MCF 10A (cell line): ENCODE data around the gene ZBTB45. TPM values are rescaled to one million over a fixed set of nuclear protein-coding genes. Genes with fewer than 3 reads are reported as not detected.

Source experiments
- BruUV-seq: library from RNA; stranded (reverse); fragments of 400-500 nt; replicated peaks from 2 replicates; lab custom pipeline; 2021; lab: Mats Ljungman, UMichigan
- CTCF ChIA-PET: fragments of 300-600 bp; sonication (Branson Sonifier 250); formaldehyde crosslinking; extraction: SDS; loops from one replicate; lab custom pipeline; 2021; ENCODE audit warnings: antibody characterized with exemption, inconsistent platforms; lab: Yijun Ruan, JAX
- POLR2A ChIA-PET: fragments of 300-600, 350-650 bp; sonication (Branson Sonifier 250); formaldehyde crosslinking; extraction: SDS; loops from one replicate; lab custom pipeline; 2020; ENCODE audit warnings: antibody characterized with exemption, inconsistent platforms; lab: Yijun Ruan, JAX
- DNase-seq: peaks from one replicate; pipeline ENCODE4 v3.0.0-alpha.2; 2018; ENCODE audit not compliant: unreplicated experiment
- H3K27ac Mint-ChIP-seq: one replicate; pipeline ENCODE4 v1.8.0; 2022; ENCODE audit warnings: mild to moderate bottlenecking, low read depth, mixed read lengths; ENCODE audit not compliant: unreplicated experiment
- H3K27me3 Mint-ChIP-seq: one replicate; pipeline ENCODE4 v1.8.0; 2022; ENCODE audit warnings: mixed read lengths; ENCODE audit not compliant: insufficient read depth, unreplicated experiment
- H3K36me3 Mint-ChIP-seq: one replicate; pipeline ENCODE4 v1.8.0; 2022; ENCODE audit warnings: mild to moderate bottlenecking, moderate library complexity, mixed read lengths; ENCODE audit not compliant: insufficient read depth, unreplicated experiment
- H3K4me1 Mint-ChIP-seq: one replicate; pipeline ENCODE4 v1.8.0; 2022; ENCODE audit warnings: mixed read lengths; ENCODE audit not compliant: insufficient read depth, unreplicated experiment
- H3K4me3 Mint-ChIP-seq: one replicate; pipeline ENCODE4 v1.8.0; 2022; ENCODE audit warnings: mild to moderate bottlenecking, moderate library complexity, mixed read lengths; ENCODE audit not compliant: unreplicated experiment
- H3K9me3 Mint-ChIP-seq: one replicate; pipeline ENCODE4 v1.8.0; 2022; ENCODE audit warnings: mixed read lengths; ENCODE audit not compliant: unreplicated experiment
- intact Hi-C: fragments of 100-400 bp; cut with micrococcal nuclease; formaldehyde crosslinking; loops from 2 replicates; pipeline ENCODE4 v1.14.1; 2022
- total RNA-seq: library from RNA; stranded (reverse); gene quantifications from 2 replicates; pipeline ENCODE4 v1.2.3, GENCODE V29; 2022
- TF ChIP-seq, protein P1 (sequence below): fragments of 200-600 bp; IDR thresholded peaks from one replicate; pipeline ENCODE4 v1.8.0; 2022; ENCODE audit warnings: antibody characterized with exemption, mild to moderate bottlenecking; ENCODE audit not compliant: unreplicated experiment

The ZBTB45 gene
- total RNA-seq, 1 experiment from 2014 or later = 12.8 TPM

GRCh38 chr19:58483776-58484175 is 35.8 kb downstream of the ZBTB45 start:
- intact Hi-C loops = no loop called here
- ChIA-PET POLR2A (interaction anchor here (0.6 to 1.1 kb wide), 3 partner anchors 30 to 156 kb away, joined by 3 to 4 read pairs (median 3); partner anchors contain the start of gene ZBTB45), CTCF (interaction anchor here (0.6 kb wide), 2 partner anchors 21 to 29 kb away, joined by 3 read pairs; no protein-coding TSS in a partner anchor)
- Mint-ChIP-seq H3K4me3 (no peak overlapping the region), H3K27me3 (no peaks in the 10 kb centered on the region), H3K4me1 (no peaks in the 10 kb centered on the region), H3K36me3 (peaks cover 26% of the 10 kb centered on the region), H3K27ac (no peak overlapping the region), H3K9me3 (no peaks in the 10 kb centered on the region)
- no TSS peak for BruUV-seq
- no peak for DNase-seq
- TF ChIP-seq, protein P1, sequence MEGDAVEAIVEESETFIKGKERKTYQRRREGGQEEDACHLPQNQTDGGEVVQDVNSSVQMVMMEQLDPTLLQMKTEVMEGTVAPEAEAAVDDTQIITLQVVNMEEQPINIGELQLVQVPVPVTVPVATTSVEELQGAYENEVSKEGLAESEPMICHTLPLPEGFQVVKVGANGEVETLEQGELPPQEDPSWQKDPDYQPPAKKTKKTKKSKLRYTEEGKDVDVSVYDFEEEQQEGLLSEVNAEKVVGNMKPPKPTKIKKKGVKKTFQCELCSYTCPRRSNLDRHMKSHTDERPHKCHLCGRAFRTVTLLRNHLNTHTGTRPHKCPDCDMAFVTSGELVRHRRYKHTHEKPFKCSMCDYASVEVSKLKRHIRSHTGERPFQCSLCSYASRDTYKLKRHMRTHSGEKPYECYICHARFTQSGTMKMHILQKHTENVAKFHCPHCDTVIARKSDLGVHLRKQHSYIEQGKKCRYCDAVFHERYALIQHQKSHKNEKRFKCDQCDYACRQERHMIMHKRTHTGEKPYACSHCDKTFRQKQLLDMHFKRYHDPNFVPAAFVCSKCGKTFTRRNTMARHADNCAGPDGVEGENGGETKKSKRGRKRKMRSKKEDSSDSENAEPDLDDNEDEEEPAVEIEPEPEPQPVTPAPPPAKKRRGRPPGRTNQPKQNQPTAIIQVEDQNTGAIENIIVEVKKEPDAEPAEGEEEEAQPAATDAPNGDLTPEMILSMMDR = no peak

DNA sequence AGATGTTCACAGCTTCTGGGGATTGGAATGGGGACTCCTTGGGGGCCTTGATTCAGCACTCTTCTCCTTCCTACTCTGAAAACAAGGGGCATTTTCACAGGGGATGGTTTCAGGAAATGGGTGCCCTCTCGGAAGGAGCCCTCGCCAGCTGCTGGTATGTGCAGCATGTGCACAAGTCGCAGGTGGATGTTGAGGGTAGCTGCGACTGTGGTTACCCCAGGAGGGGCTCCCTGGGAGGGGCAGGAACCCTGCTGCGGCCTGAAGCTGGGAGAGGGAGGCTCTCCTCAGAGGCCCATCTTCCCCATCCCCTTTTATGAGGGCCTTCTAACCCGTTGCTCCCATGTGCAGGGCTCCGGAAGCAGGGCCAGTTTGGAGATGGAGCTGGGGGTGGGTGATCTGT is 37.2 kb downstream of the ZBTB45 start:
- Mint-ChIP-seq H3K4me3 (no peak overlapping the region), H3K27ac (no peak overlapping the region), H3K4me1 (peaks cover 4% of the 10 kb centered on the region), H3K36me3 (peaks cover 34% of the 10 kb centered on the region), H3K9me3 (no peaks in the 10 kb centered on the region), H3K27me3 (no peaks in the 10 kb centered on the region)
- DNase-seq = no peak
- intact Hi-C loops = no loop called here
- TF ChIP-seq, protein P1 = no peak
- no TSS peak for BruUV-seq
- ChIA-PET POLR2A (interaction anchor here (0.5 to 1.9 kb wide), 3 partner anchors 13 to 74 kb away, joined by 3 to 6 read pairs (median 3); partner anchors contain the start of gene ZNF584), CTCF (interaction anchor here (0.6 kb wide), 1 partner anchor 53 kb away, joined by 3 read pairs; no protein-coding TSS in a partner anchor)

DNA sequence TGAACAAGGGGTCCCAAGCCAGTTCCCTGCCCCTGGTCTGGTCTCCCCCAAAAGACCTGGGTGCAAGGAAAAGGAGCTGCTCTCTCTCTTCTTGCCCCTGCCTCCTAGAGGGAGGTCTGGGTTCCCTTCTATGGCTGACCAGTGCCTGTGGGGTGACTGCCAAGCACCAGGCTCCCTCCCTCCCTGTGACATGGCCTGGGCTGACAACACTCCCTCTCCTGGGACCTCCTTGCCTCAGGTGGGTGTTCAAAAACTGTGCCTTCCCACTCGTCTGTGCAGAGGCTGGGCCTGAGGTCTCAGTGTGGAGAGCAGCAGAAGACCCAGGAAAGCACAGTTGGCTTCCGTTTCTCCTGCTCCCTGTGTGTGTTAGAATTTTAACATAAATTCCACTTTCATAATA is 38.8 kb downstream of the ZBTB45 start:
- CTCF ChIA-PET = no interaction called here
- DNase-seq = no peak
- H3K27ac Mint-ChIP-seq = no peak overlapping the region
- no peaks in the 10 kb centered on the region for H3K9me3 Mint-ChIP-seq
- H3K27me3 Mint-ChIP-seq = no peaks in the 10 kb centered on the region
- intact Hi-C loops = no loop called here
- no peak overlapping the region for H3K4me3 Mint-ChIP-seq
- POLR2A ChIA-PET = no interaction called here
- no TSS peak for BruUV-seq
- TF ChIP-seq, protein P1 = no peak
- peaks cover 10% of the 10 kb centered on the region for H3K4me1 Mint-ChIP-seq
- peaks cover 49% of the 10 kb centered on the region for H3K36me3 Mint-ChIP-seq

DNA sequence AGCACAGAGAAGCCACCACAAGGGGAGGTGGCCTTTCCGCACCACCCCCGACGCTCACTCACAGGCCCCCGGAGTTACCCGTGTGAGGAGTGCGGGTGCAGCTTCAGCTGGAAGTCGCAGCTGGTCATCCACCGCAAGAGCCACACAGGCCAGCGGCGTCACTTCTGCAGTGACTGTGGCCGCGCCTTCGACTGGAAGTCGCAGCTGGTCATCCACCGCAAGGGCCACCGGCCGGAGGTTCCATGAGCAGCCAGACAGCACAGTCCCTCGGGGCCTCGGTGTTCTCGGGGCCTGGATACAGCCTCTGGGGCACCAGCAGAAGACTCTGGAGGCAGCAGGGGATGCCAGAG is 39.2 kb downstream of the ZBTB45 start:
- ChIA-PET POLR2A (no interaction called here), CTCF (no interaction called here)
- BruUV-seq = no TSS peak
- H3K4me3 Mint-ChIP-seq = no peak overlapping the region
- peaks cover 53% of the 10 kb centered on the region for H3K36me3 Mint-ChIP-seq
- intact Hi-C loops = no loop called here
- H3K27ac Mint-ChIP-seq = no peak overlapping the region
- DNase-seq = no peak
- no peaks in the 10 kb centered on the region for H3K9me3 Mint-ChIP-seq
- TF ChIP-seq, protein P1 = no peak
- H3K27me3 Mint-ChIP-seq = no peaks in the 10 kb centered on the region
- peaks cover 10% of the 10 kb centered on the region for H3K4me1 Mint-ChIP-seq
